WTC11 (cell line): Measurements from ENCODE around the gene MAFB. TPM values are rescaled to one million over a fixed set of nuclear protein-coding genes. Genes with fewer than 3 reads are reported as not detected.
A peak's percentile ranks its signal among the peaks of the same experiment; 100 is the strongest.

Experiments
- ATAC-seq: fragments of 200-7000 bp; cut with Tn5 transposase; 2 replicates; pipeline ENCODE4 v1.10.0; 2021; ENCODE audit warnings: mild to moderate bottlenecking, moderate library complexity
- CTCF ChIA-PET: fragments of 300-600 bp; sonication (Branson Sonifier 250); formaldehyde crosslinking; loops from one replicate; lab custom pipeline; 2021; ENCODE audit warnings: antibody characterized with exemption; lab: Charles Lee
- POLR2A ChIA-PET: fragments of 350-600 bp; sonication (Branson Sonifier 250); formaldehyde crosslinking; loops from one replicate; lab custom pipeline; 2021; ENCODE audit warnings: antibody characterized with exemption; lab: Charles Lee
- DNase-seq: peaks from one replicate; pipeline ENCODE4 v3.0.0; 2021; ENCODE audit warnings: low spot score
- H3K27ac Mint-ChIP-seq: 2 replicates; pipeline ENCODE4 v1.8.0; 2021; ENCODE audit warnings: mixed read lengths
- H3K27me3 Mint-ChIP-seq: 2 replicates; pipeline ENCODE4 v1.8.0; 2021; ENCODE audit warnings: low read depth, mild to moderate bottlenecking, moderate library complexity, mixed read lengths
- H3K36me3 Mint-ChIP-seq: 2 replicates; pipeline ENCODE4 v1.8.0; 2021; ENCODE audit warnings: mixed read lengths
- H3K4me1 Mint-ChIP-seq: 2 replicates; pipeline ENCODE4 v1.8.0; 2022; ENCODE audit warnings: mixed read lengths
- H3K4me3 Mint-ChIP-seq: 2 replicates; pipeline ENCODE4 v1.8.0; 2021; ENCODE audit warnings: mild to moderate bottlenecking, moderate library complexity, mixed read lengths
- H3K9me3 Mint-ChIP-seq: 2 replicates; pipeline ENCODE4 v1.8.0; 2021; ENCODE audit warnings: mixed read lengths
- E2F5 ChIP-seq: sonication (generic); formaldehyde crosslinking; IDR thresholded peaks from 2 replicates; pipeline ENCODE4 v1.8.1; 2022; ENCODE audit warnings: mild to moderate bottlenecking, moderate library complexity, missing genetic modification reagents
- ERG ChIP-seq: fragments of 250-450 bp; sonication (Bioruptor Pico); IDR thresholded peaks from 2 replicates; pipeline ENCODE4 v1.8.0; 2021; ENCODE audit warnings: mild to moderate bottlenecking
- FOXJ3 ChIP-seq: sonication (generic); formaldehyde crosslinking; IDR thresholded peaks from 2 replicates; pipeline ENCODE4 v1.9.0; 2021; ENCODE audit warnings: missing genetic modification reagents, mild to moderate bottlenecking, borderline replicate concordance
- GABPB1 ChIP-seq: sonication (generic); formaldehyde crosslinking; IDR thresholded peaks from 2 replicates; pipeline ENCODE4 v1.8.1; 2023; ENCODE audit warnings: mild to moderate bottlenecking, missing genetic modification reagents
- GRHL2 ChIP-seq: fragments of 250-450 bp; sonication (Bioruptor Pico); IDR thresholded peaks from 2 replicates; pipeline ENCODE4 v1.8.0; 2022; ENCODE audit warnings: mild to moderate bottlenecking, moderate library complexity; ENCODE audit not compliant: insufficient replicate concordance, severe bottlenecking
- JUN ChIP-seq: sonication (generic); formaldehyde crosslinking; IDR thresholded peaks from 2 replicates; pipeline ENCODE4 v1.8.0; 2023; ENCODE audit warnings: mild to moderate bottlenecking, missing genetic modification reagents
- OVOL2 ChIP-seq: fragments of 250-450 bp; sonication (Bioruptor Pico); IDR thresholded peaks from 2 replicates; pipeline ENCODE4 v1.9.0; 2021; ENCODE audit warnings: mild to moderate bottlenecking, borderline replicate concordance
- SOX15 ChIP-seq: fragments of 250-450 bp; sonication (Bioruptor Pico); IDR thresholded peaks from 2 replicates; pipeline ENCODE4 v1.9.0; 2021; ENCODE audit warnings: mild to moderate bottlenecking
- TEAD4 ChIP-seq: sonication (generic); formaldehyde crosslinking; IDR thresholded peaks from 2 replicates; pipeline ENCODE4 v1.8.0; 2022; ENCODE audit warnings: mild to moderate bottlenecking, missing genetic modification reagents
- TP53 ChIP-seq: sonication (generic); formaldehyde crosslinking; IDR thresholded peaks from 2 replicates; pipeline ENCODE4 v1.8.1; 2023; ENCODE audit warnings: mild to moderate bottlenecking, missing genetic modification reagents
- ZNF263 ChIP-seq: sonication (generic); formaldehyde crosslinking; IDR thresholded peaks from 2 replicates; pipeline ENCODE4 v1.8.1; 2022; ENCODE audit warnings: low read depth, mild to moderate bottlenecking, moderate library complexity, missing genetic modification reagents
- ZNF416 ChIP-seq: fragments of 250-450 bp; sonication (Bioruptor Pico); IDR thresholded peaks from 2 replicates; pipeline ENCODE4 v1.9.0; 2021; ENCODE audit warnings: mild to moderate bottlenecking, inconsistent platforms
- ZSCAN18 ChIP-seq: fragments of 250-450 bp; sonication (Bioruptor Pico); IDR thresholded peaks from 2 replicates; pipeline ENCODE4 v2.1.2; 2022; ENCODE audit warnings: mild to moderate bottlenecking, moderate library complexity
- total RNA-seq: library from RNA; stranded (reverse); gene quantifications from 3 replicates; pipeline ENCODE4 v1.2.3, GENCODE V29; 2021
- TF ChIP-seq, protein P1 (sequence below): sonication (generic); formaldehyde crosslinking; IDR thresholded peaks from 2 replicates; pipeline ENCODE4 v1.8.0; 2022; ENCODE audit warnings: mild to moderate bottlenecking, missing genetic modification reagents
- TF ChIP-seq, protein P2 (sequence below): sonication (generic); formaldehyde crosslinking; IDR thresholded peaks from 2 replicates; pipeline ENCODE4 v1.8.1; 2022; ENCODE audit warnings: low read depth, missing genetic modification reagents, borderline replicate concordance
- TF ChIP-seq, protein P3 (sequence below): fragments of 250-450 bp; sonication (Bioruptor Pico); IDR thresholded peaks from 2 replicates; pipeline ENCODE4 v1.9.0; 2021; ENCODE audit warnings: mild to moderate bottlenecking
- TF ChIP-seq, protein P4 (sequence below): sonication (generic); formaldehyde crosslinking; IDR thresholded peaks from 2 replicates; pipeline ENCODE4 v1.8.1; 2023; ENCODE audit warnings: mild to moderate bottlenecking, moderate library complexity, missing genetic modification reagents

Gene MAFB
- total RNA-seq, 1 experiment from 2014 or later, result 5.3 TPM

- Mint-ChIP-seq H3K9me3 (no peaks in the 10 kb centered on the region), H3K27ac (no peak overlapping the region), H3K4me1 (peaks cover 48% of the 10 kb centered on the region), H3K4me3 (peak overlapping the region; percentile 82), H3K36me3 (peaks cover 6% of the 10 kb centered on the region), H3K27me3 (peaks cover 96% of the 10 kb centered on the region)
- ChIA-PET POLR2A (interaction anchor here (0.5 to 1.5 kb wide), 6 partner anchors 15 to 1154 kb away, joined by 3 to 8 read pairs (median 5); no protein-coding TSS in a partner anchor), CTCF (interaction anchor here (0.8 to 3.4 kb wide), 19 partner anchors 9 to 1576 kb away, joined by 3 to 22 read pairs (median 5); no protein-coding TSS in a partner anchor)
- ATAC-seq (no peak), DNase-seq (no peak)
- TF ChIP-seq SOX15 (no peak), E2F5 (CRISPR knock-in tag) (peak; percentile 53; the same call in 1 of the 2 replicates)
These were observed 622 bp downstream of the MAFB start for GRCh38 chr20:40688129-40689099.

GRCh38 chr20:40687384-40688128, 1.5 kb downstream of the MAFB start:
- CTCF ChIA-PET, result interaction anchor here (1.0 to 2.9 kb wide), 4 partner anchors 13 to 858 kb away, joined by 3 to 21 read pairs (median 4); no protein-coding TSS in a partner anchor
- no peaks in the 10 kb centered on the region for H3K9me3 Mint-ChIP-seq
- POLR2A ChIA-PET, result interaction anchor here (0.6 to 1.0 kb wide), 2 partner anchors 201 to 1153 kb away, joined by 5 to 8 read pairs; no protein-coding TSS in a partner anchor

GRCh38 chr20:40686893-40687292, 2.1 kb downstream of the MAFB start:
- Mint-ChIP-seq H3K27me3 (peaks cover 96% of the 10 kb centered on the region), H3K4me1 (peaks cover 52% of the 10 kb centered on the region), H3K36me3 (peaks cover 6% of the 10 kb centered on the region), H3K4me3 (peak overlapping the region; percentile 77), H3K27ac (no peak overlapping the region), H3K9me3 (no peaks in the 10 kb centered on the region)
- TF ChIP-seq ZNF263 (no peak), JUN (no peak), GRHL2 (CRISPR knock-in tag) (no peak), ERG (CRISPR knock-in tag) (no peak), ZSCAN18 (no peak), GABPB1 (no peak), TP53 (CRISPR knock-in tag) (no peak), FOXJ3 (CRISPR knock-in tag) (no peak), OVOL2 (CRISPR knock-in tag) (no peak), SOX15 (no peak), TEAD4 (CRISPR knock-in tag) (no peak)
- TF ChIP-seq, protein P1, sequence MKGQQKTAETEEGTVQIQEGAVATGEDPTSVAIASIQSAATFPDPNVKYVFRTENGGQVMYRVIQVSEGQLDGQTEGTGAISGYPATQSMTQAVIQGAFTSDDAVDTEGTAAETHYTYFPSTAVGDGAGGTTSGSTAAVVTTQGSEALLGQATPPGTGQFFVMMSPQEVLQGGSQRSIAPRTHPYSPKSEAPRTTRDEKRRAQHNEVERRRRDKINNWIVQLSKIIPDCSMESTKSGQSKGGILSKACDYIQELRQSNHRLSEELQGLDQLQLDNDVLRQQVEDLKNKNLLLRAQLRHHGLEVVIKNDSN (CRISPR knock-in tag), result no peak
- TF ChIP-seq, protein P2, sequence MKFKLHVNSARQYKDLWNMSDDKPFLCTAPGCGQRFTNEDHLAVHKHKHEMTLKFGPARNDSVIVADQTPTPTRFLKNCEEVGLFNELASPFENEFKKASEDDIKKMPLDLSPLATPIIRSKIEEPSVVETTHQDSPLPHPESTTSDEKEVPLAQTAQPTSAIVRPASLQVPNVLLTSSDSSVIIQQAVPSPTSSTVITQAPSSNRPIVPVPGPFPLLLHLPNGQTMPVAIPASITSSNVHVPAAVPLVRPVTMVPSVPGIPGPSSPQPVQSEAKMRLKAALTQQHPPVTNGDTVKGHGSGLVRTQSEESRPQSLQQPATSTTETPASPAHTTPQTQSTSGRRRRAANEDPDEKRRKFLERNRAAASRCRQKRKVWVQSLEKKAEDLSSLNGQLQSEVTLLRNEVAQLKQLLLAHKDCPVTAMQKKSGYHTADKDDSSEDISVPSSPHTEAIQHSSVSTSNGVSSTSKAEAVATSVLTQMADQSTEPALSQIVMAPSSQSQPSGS (CRISPR knock-in tag), result no peak
- TF ChIP-seq, protein P3, sequence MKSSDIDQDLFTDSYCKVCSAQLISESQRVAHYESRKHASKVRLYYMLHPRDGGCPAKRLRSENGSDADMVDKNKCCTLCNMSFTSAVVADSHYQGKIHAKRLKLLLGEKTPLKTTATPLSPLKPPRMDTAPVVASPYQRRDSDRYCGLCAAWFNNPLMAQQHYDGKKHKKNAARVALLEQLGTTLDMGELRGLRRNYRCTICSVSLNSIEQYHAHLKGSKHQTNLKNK, result no peak
- DNase-seq (no peak), ATAC-seq (no peak)
- ChIA-PET CTCF (interaction anchor here (1.0 kb wide), 1 partner anchor 813 kb away, joined by 3 read pairs; no protein-coding TSS in a partner anchor), POLR2A (no interaction called here)

More at GRCh38 chr20:40687384-40688128, 1.5 kb downstream of the MAFB start:
- H3K27me3 Mint-ChIP-seq, result peaks cover 96% of the 10 kb centered on the region
- peaks cover 52% of the 10 kb centered on the region for H3K4me1 Mint-ChIP-seq
- peak; percentile 2 for ATAC-seq
- TF ChIP-seq, protein P4, sequence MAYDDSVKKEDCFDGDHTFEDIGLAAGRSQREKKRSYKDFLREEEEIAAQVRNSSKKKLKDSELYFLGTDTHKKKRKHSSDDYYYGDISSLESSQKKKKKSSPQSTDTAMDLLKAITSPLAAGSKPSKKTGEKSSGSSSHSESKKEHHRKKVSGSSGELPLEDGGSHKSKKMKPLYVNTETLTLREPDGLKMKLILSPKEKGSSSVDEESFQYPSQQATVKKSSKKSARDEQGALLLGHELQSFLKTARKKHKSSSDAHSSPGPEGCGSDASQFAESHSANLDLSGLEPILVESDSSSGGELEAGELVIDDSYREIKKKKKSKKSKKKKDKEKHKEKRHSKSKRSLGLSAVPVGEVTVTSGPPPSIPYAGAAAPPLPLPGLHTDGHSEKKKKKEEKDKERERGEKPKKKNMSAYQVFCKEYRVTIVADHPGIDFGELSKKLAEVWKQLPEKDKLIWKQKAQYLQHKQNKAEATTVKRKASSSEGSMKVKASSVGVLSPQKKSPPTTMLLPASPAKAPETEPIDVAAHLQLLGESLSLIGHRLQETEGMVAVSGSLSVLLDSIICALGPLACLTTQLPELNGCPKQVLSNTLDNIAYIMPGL (CRISPR knock-in tag), result peak; percentile 54; the same call in 1 of the 2 replicates
- TF ChIP-seq ZNF416, result no peak
- H3K36me3 Mint-ChIP-seq, result peaks cover 6% of the 10 kb centered on the region
- peak overlapping the region; percentile 77 for H3K4me3 Mint-ChIP-seq
- peak; percentile 68 for DNase-seq
- H3K27ac Mint-ChIP-seq, result no peak overlapping the region
